IPS-NIHi7 (cell line): ENCODE data around the gene GGT6.

Experiments
- DNase-seq: peaks from one replicate; pipeline ENCODE4 v3.0.0; 2012; ENCODE audit warnings: mixed read lengths; ENCODE audit errors: extremely low spot score

The GGT6 gene

GRCh38 chr17:4538236-4539002 lies 22.0 kb downstream of the GGT6 start:
- DNase-seq, result no peak

- DNase-seq, result no peak
These were observed 22.7 kb downstream of the GGT6 start for GRCh38 chr17:4537451-4538235.

GRCh38 chr17:4536742-4537411 lies 23.5 kb downstream of the GGT6 start:
- no peak for DNase-seq

- peak; percentile 76 for DNase-seq
These were observed 24.1 kb downstream of the GGT6 start for GRCh38 chr17:4536259-4536741.

GRCh38 chr17:4535667-4536258 lies 24.6 kb downstream of the GGT6 start:
- no peak for DNase-seq

- DNase-seq, result no peak
These were observed 25.3 kb downstream of the GGT6 start for GRCh38 chr17:4534928-4535666.

GRCh38 chr17:4534515-4534914 lies 25.9 kb downstream of the GGT6 start:
- no peak for DNase-seq

- DNase-seq, result no peak
These were observed 26.6 kb downstream of the GGT6 start for GRCh38 chr17:4533523-4534504.

GRCh38 chr17:4532860-4533522 lies 27.4 kb downstream of the GGT6 start:
- DNase-seq, result no peak

GRCh38 chr17:4531988-4532736 lies 28.2 kb downstream of the GGT6 start:
- no peak for DNase-seq

GRCh38 chr17:4530799-4531730 lies 29.3 kb downstream of the GGT6 start:
- DNase-seq, result no peak

GRCh38 chr17:4529533-4530152 lies 30.7 kb downstream of the GGT6 start:
- no peak for DNase-seq

GRCh38 chr17:4527566-4528125 lies 32.7 kb downstream of the GGT6 start:
- DNase-seq, result no peak

- no peak for DNase-seq
These were observed 33.2 kb downstream of the GGT6 start for GRCh38 chr17:4527134-4527533.

GRCh38 chr17:4525691-4526397 lies 34.5 kb downstream of the GGT6 start:
- no peak for DNase-seq

- DNase-seq, result no peak
These were observed 36.4 kb downstream of the GGT6 start for GRCh38 chr17:4523946-4524345.
